CD4-positive, alpha-beta T cell treated with Interleukin-12 subunit alpha and Interleukin-12 subunit beta, for 1 hour (primary cell): ENCODE measurements around the gene TMEM125.

Experiments used
- DNase-seq: peaks from one replicate; pipeline ENCODE4 v3.0.0-alpha.2; 2020

Gene TMEM125

GRCh38 chr1:43314233-43314632 lies 44.5 kb downstream of the TMEM125 start:
- DNase-seq, result no peak

DNA sequence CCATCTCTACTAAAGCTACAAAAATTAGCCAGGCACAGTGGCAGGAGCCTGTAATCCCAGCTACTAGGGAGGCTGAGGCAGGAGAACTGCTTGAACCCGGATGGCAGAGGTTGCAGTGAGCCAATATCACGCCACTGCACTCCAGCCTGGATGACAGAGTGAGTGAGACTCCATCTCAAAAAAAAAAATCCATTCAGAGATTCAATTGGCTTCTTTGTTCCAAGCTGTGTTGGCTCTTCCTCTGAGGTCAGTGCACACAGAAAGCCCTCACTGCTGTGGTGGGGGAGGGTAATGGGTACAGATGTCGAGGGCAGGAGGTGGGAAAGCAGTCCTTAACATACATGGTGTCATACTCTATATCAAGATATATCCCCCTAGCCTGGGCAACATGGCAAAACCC lies 45.7 kb downstream of the TMEM125 start:
- no peak for DNase-seq

- no peak for DNase-seq
Measured at GRCh38 chr1:43315963-43316737, 46.4 kb downstream of the TMEM125 start.

- DNase-seq, result no peak
Measured at GRCh38 chr1:43316738-43317520, 47.1 kb downstream of the TMEM125 start.

- no peak for DNase-seq
Measured at GRCh38 chr1:43317817-43318471, 48.2 kb downstream of the TMEM125 start.

DNA sequence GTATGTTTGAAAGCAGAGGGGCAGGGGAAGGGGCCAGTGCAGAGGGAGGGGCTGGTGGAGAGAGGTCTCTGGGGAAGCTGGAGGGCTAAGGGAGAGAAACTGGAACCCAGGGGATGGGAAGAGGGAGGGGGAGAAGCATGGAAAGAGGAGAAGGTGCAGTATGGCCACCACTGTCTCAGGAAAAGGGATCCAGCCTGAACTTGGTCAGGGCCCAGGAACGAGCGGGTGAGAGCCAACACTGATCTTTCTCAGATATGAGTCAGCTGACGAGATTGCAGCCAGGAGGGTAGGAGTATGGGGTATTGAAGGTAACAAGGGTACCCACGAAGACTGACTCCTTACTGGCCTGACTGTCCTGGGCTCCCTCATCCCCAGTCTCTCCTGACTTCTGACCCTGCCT lies 49.0 kb downstream of the TMEM125 start:
- no peak for DNase-seq

- no peak for DNase-seq
Measured at GRCh38 chr1:43319288-43319687, 49.5 kb downstream of the TMEM125 start.

DNA sequence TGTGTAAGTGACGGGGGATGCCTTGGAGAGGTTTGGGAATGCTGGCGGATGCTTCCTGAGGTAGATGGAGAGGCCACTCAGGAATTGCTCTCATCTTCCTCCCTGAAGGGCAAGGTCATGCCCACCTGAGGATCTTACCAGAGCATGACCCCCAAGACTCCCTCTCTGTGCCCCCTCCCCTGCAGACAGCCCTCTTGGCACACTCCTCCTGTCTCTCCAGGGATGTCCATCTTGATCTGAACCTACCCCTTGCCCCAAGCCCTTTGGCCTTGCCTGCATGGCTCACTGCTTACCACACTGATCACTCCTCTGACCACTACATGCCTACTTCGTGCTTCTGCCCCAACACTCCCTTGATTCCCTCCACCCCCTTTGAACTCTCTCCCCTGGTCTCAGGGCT lies 50.0 kb downstream of the TMEM125 start:
- DNase-seq, result no peak

GRCh38 chr1:43321331-43321891 lies 51.6 kb downstream of the TMEM125 start:
- DNase-seq, result no peak

GRCh38 chr1:43322506-43322905 lies 52.7 kb downstream of the TMEM125 start:
- no peak for DNase-seq
